ENCODE results near the gene STT3B.

Gene STT3B

GRCh38 chr3:31533169-31534064 lies 692 bp downstream of the STT3B start:
- no peaks in the 10 kb centered on the region for H3K9me3 ChIP-seq
- no peak for TF ChIP-seq CTCF (IDR thresholded peaks at IDR 0.05; ENCODE audit: low read depth, low read length)
- H3K36me3 ChIP-seq: no peaks in the 10 kb centered on the region
- H3K4me1 ChIP-seq: no peaks in the 10 kb centered on the region
- no peaks in the 10 kb centered on the region for H3K27me3 ChIP-seq
- peak; percentile 40 for DNase-seq
- peak overlapping the region; percentile 77 for H3K4me3 ChIP-seq (ENCODE audit: low read depth, low read length)

GRCh38 chr3:31534065-31534425 lies 1.3 kb downstream of the STT3B start:
- DNase-seq: no peak
- H3K4me3 ChIP-seq (ENCODE audit: low read depth, low read length): peak overlapping the region; percentile 77
- H3K4me1 ChIP-seq: no peaks in the 10 kb centered on the region
- H3K36me3 ChIP-seq: no peaks in the 10 kb centered on the region
- H3K27me3 ChIP-seq: no peaks in the 10 kb centered on the region
- H3K9me3 ChIP-seq: no peaks in the 10 kb centered on the region
- no peak for TF ChIP-seq CTCF (IDR thresholded peaks at IDR 0.05; ENCODE audit: low read depth, low read length)

- H3K4me3 ChIP-seq (ENCODE audit: low read depth, low read length): no peak overlapping the region
- DNase-seq: no peak
- no peaks in the 10 kb centered on the region for H3K4me1 ChIP-seq
- H3K36me3 ChIP-seq: no peaks in the 10 kb centered on the region
- no peaks in the 10 kb centered on the region for H3K9me3 ChIP-seq
- H3K27me3 ChIP-seq: no peaks in the 10 kb centered on the region
- no peak for TF ChIP-seq CTCF (IDR thresholded peaks at IDR 0.05; ENCODE audit: low read depth, low read length)
These were observed 3.8 kb downstream of the STT3B start for GRCh38 chr3:31536497-31536896.

- H3K4me3 ChIP-seq (ENCODE audit: low read depth, low read length): no peak overlapping the region
- no peaks in the 10 kb centered on the region for H3K4me1 ChIP-seq
- no peaks in the 10 kb centered on the region for H3K27me3 ChIP-seq
- no peak for DNase-seq
- no peaks in the 10 kb centered on the region for H3K36me3 ChIP-seq
- TF ChIP-seq CTCF (IDR thresholded peaks at IDR 0.05; ENCODE audit: low read depth, low read length): no peak
- no peaks in the 10 kb centered on the region for H3K9me3 ChIP-seq
These were observed 6.1 kb downstream of the STT3B start for GRCh38 chr3:31538801-31539200.

- H3K4me3 ChIP-seq (ENCODE audit: low read depth, low read length): no peak overlapping the region
- no peak for TF ChIP-seq CTCF (IDR thresholded peaks at IDR 0.05; ENCODE audit: low read depth, low read length)
- no peaks in the 10 kb centered on the region for H3K4me1 ChIP-seq
- no peaks in the 10 kb centered on the region for H3K36me3 ChIP-seq
- H3K27me3 ChIP-seq: no peaks in the 10 kb centered on the region
- no peaks in the 10 kb centered on the region for H3K9me3 ChIP-seq
- no peak for DNase-seq
These were observed 6.5 kb downstream of the STT3B start for GRCh38 chr3:31539275-31539674.

- no peaks in the 10 kb centered on the region for H3K4me1 ChIP-seq
- no peaks in the 10 kb centered on the region for H3K9me3 ChIP-seq
- TF ChIP-seq CTCF (IDR thresholded peaks at IDR 0.05; ENCODE audit: low read depth, low read length): no peak
- no peak for DNase-seq
- no peaks in the 10 kb centered on the region for H3K27me3 ChIP-seq
- no peaks in the 10 kb centered on the region for H3K36me3 ChIP-seq
- H3K4me3 ChIP-seq (ENCODE audit: low read depth, low read length): no peak overlapping the region
These were observed 8.4 kb downstream of the STT3B start for GRCh38 chr3:31541089-31541488.
